ENCODE results near the gene TINAG. TPM values are rescaled to one million over a fixed set of nuclear protein-coding genes. Genes with fewer than 3 reads are reported as not detected.

Gene TINAG
- total RNA-seq, 4 donors from 2014 or later, result not detected

- Histone ChIP-seq H3K36me3 (no peaks in the 10 kb centered on the region), H3K9me3 (no peaks in the 10 kb centered on the region), H3K27ac (no peak overlapping the region), H3K27me3 (no peaks in the 10 kb centered on the region), H3K4me1 (no peaks in the 10 kb centered on the region), H3K4me3 (no peak overlapping the region)
- TF ChIP-seq POLR2AphosphoS5 (IDR thresholded peaks at IDR 0.05), result no peak
- TF ChIP-seq POLR2A (IDR thresholded peaks at IDR 0.05), result no peak
- TF ChIP-seq CTCF (IDR thresholded peaks at IDR 0.05), result no peak
- no peak for TF ChIP-seq EP300 (IDR thresholded peaks at IDR 0.05)
- no peak for ATAC-seq
- 70 to 75% methylated on average over 1 of the region's 1 CpG for WGBS, 2 donors (ENCODE audit: low coverage in 1 of 2)
Observed at GRCh38 chr6:54282186-54282585, 26.1 kb upstream of the TINAG start.

GRCh38 chr6:54284161-54284860 is 23.9 kb upstream of the TINAG start:
- Histone ChIP-seq H3K27me3 (no peaks in the 10 kb centered on the region), H3K4me3 (no peak overlapping the region), H3K27ac (no peak overlapping the region), H3K36me3 (no peaks in the 10 kb centered on the region), H3K4me1 (no peaks in the 10 kb centered on the region), H3K9me3 (no peaks in the 10 kb centered on the region)
- no peak for ATAC-seq
- TF ChIP-seq EP300 (IDR thresholded peaks at IDR 0.05) (no peak), CTCF (IDR thresholded peaks at IDR 0.05) (no peak), POLR2AphosphoS5 (IDR thresholded peaks at IDR 0.05) (no peak), POLR2A (IDR thresholded peaks at IDR 0.05) (no peak)
- WGBS, 2 donors (ENCODE audit: low coverage in 1 of 2), result 73 to 90% methylated on average over 3 of the region's 3 CpGs

GRCh38 chr6:54285595-54285994 is 22.6 kb upstream of the TINAG start:
- Histone ChIP-seq H3K4me3 (no peak overlapping the region), H3K27me3 (no peaks in the 10 kb centered on the region), H3K27ac (no peak overlapping the region), H3K4me1 (no peaks in the 10 kb centered on the region), H3K9me3 (no peaks in the 10 kb centered on the region), H3K36me3 (no peaks in the 10 kb centered on the region)
- WGBS, 2 donors (ENCODE audit: low coverage in 1 of 2), result 70 to 79% methylated on average over 3 of the region's 3 CpGs
- no peak for TF ChIP-seq CTCF (IDR thresholded peaks at IDR 0.05)
- no peak for ATAC-seq

GRCh38 chr6:54286141-54286540 is 22.1 kb upstream of the TINAG start:
- no peaks in the 10 kb centered on the region for H3K27me3 ChIP-seq
- no peaks in the 10 kb centered on the region for H3K36me3 ChIP-seq
- TF ChIP-seq EP300 (IDR thresholded peaks at IDR 0.05), result no peak
- TF ChIP-seq CTCF (IDR thresholded peaks at IDR 0.05), result no peak
- no peak for TF ChIP-seq POLR2A (IDR thresholded peaks at IDR 0.05)
- TF ChIP-seq POLR2AphosphoS5 (IDR thresholded peaks at IDR 0.05), result no peak
- ATAC-seq, result no peak
- H3K4me1 ChIP-seq, result no peaks in the 10 kb centered on the region
- H3K9me3 ChIP-seq, result no peaks in the 10 kb centered on the region
- H3K27ac ChIP-seq, result no peak overlapping the region
- H3K4me3 ChIP-seq, result no peak overlapping the region

GRCh38 chr6:54288474-54288873 is 19.8 kb upstream of the TINAG start:
- Histone ChIP-seq H3K4me3 (no peak overlapping the region), H3K27ac (no peak overlapping the region), H3K9me3 (no peaks in the 10 kb centered on the region), H3K4me1 (no peaks in the 10 kb centered on the region), H3K36me3 (no peaks in the 10 kb centered on the region), H3K27me3 (no peaks in the 10 kb centered on the region)
- no peak for ATAC-seq
- TF ChIP-seq POLR2A (IDR thresholded peaks at IDR 0.05) (no peak), CTCF (IDR thresholded peaks at IDR 0.05) (no peak), POLR2AphosphoS5 (IDR thresholded peaks at IDR 0.05) (no peak), EP300 (IDR thresholded peaks at IDR 0.05) (no peak)
- 82 to 86% methylated on average over 1 to 2 of the region's 2 CpGs for WGBS, 2 donors (ENCODE audit: low coverage in 1 of 2)

Data from gastroesophageal sphincter (tissue), 4 donors.